Measurements from ENCODE around the gene VPREB3.
A peak's percentile ranks its signal among the peaks of the same experiment; 100 is the strongest.

The VPREB3 gene

GRCh38 chr22:23782252-23782651 lies 28.0 kb upstream of the VPREB3 start:
- no peak for DNase-seq

DNA sequence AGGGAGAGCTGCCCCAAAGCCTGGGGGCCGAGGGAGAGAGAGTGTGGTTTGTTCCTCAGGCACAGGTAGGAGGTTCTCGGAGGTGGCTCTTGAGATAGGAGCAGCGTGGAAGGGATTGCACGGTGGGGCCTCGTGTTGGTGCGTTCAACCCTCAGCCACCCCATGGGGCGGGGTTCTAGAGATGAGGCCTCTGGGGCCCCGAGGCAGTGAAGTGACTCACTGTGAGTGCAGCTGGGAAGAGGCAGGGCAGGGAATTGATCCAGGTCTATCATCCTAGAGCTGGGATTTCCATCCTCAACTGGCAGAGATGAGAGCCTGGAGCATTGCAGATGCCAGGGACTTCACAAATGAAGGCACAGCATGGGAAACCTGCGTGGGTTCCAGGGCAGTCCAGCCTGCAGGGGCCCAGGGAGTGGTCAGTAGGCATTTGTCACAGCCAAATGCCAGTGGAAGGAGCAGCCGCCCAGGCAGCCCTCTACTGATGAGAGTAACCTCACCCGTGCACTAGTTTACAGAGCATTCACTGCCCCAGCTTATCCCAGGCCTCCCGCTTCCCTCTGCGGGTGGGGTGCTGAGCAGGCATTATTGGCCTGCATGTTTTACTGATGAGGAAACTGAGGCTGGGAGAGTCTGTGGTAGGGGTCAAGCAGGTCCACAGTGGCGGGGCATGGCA lies 27.4 kb upstream of the VPREB3 start:
- DNase-seq = no peak

- DNase-seq = no peak
These were observed 26.8 kb upstream of the VPREB3 start for GRCh38 chr22:23781065-23781464.

- DNase-seq = no peak
These were observed 26.0 kb upstream of the VPREB3 start for GRCh38 chr22:23780146-23780748.

GRCh38 chr22:23779731-23780130 lies 25.5 kb upstream of the VPREB3 start:
- no peak for DNase-seq

- DNase-seq = no peak
These were observed 24.9 kb upstream of the VPREB3 start for GRCh38 chr22:23779083-23779482.

- DNase-seq = no peak
These were observed 24.3 kb upstream of the VPREB3 start for GRCh38 chr22:23778577-23778900.

DNA sequence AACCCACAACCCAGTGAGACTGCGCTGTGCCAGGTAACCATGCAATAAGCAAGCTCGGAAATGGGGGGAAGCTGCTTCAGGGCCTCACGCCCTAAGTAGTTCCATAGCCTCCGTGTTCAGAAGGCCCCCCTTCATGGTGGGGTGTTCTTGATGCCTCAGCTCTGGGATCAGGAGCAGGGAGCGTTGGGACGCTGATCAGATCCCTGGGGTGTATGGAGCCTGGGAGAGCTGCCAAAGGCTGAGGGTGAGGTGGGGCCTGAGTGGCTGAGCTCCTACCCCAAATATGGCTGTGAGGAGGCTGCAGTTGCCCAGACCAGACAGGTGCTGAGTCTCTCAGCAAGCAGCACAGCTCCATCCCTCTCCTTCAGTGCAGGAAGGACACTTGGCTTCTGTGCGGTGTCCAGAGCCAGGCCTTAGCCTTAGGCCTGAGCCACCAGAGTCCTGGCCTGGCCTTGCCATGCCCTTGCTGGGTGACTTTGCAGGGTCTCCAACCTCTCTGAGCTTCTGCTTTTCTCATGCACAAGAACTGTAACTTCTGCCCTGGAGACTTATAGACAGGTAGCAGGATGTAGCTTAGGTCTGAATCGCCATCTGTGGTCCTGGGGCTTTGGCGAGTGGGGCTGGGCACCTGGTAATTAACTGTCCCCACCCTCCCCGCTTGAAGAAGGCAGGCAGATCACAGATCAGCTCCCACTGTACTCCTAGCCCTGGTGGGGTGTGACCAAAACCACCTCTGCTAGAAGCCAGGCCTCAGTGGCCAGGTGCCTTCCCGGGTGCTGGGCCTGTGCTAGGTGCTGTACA lies 23.8 kb upstream of the VPREB3 start:
- DNase-seq = no peak

DNA sequence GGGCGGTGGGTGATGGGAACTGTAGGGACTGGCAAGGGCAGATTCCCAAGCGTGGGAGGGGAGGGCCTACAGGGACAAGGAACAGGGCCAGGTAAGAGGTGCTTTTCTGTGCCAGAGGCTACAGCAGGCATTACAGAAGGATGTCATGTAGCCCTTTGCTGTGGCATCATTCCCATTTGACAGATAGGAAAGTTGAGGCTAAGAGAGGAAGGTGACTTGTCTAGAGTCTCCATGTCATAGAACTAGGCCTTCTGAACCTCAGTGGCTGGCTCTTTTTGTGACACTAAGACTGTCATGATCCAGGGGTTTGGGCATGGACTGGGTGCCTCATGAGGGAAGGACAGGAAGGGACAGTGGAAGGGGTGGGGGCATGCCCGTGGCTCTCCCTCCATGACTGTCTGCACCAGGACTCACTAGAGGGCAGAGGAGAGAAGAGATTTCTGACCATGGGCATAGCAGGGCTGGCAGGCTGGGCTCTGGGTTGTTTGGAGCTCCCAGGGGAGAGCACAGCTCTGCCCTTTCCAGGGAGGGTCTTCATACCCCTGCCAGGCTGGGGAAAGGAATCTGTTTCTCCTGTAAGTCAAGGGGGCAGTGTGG lies 21.7 kb upstream of the VPREB3 start:
- no peak for DNase-seq

DNA sequence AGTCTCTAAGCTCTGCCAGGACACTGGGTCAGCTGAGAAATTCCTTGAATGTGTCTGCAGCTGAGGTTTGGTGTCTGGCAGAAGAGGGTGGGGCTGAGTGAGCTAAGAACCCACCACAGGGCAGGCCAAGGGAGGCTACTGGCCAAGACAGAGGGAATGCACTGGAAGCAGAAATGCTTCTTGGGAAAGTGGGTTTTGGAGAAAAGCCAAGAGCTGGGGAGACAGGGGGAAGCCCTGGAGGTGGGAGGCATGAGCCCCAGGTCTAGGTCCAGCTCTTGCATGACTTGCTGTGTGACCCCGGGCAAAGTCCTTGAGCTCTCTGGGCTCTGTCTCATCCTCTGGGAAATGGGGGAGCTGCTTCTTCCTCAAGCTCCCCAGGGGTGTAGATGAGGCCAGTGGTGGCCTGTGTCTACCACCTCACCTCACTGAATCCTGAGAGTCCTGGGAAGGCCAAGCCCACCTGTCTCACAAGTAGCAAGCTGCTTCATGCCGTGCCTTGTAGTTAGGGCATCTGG lies 20.8 kb upstream of the VPREB3 start:
- no peak for DNase-seq

DNA sequence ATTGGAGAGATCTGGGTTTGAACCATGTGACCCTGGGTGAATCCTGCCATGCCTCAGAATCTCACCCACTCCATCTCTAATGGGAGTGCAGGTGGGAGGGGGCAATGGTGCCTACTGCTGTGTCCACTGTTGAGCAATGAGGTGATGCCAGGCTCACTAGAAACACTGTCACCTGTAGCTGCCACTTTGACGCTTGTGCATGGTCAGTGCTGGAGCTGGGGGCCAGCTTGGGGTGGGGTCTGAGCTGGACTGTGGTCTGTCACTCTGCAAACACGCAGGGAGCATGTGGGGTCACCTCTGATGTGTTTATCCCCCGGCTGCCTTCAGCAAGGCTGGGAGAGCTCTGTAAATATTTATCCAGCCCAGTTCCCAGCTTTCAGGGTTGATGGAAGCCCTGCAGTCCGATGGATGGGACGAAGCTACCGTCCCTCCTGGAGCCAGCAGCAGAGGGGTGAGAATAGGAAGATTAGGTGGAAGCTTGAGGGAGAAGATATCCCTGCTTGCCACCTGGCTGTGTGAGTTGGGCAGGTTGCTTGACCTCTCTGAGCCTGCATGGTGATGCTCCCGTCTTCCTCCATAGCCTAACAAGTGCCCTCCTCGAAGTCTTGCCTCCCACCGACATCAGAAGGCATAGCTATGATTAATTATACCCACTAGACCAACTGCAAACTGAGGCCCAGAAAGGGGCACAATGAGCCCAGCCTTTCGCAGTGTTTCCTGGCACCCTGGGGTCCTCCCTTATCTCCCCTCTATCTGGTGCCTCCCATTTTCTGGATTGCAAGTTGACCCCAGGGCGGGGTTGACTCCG lies 20.1 kb upstream of the VPREB3 start:
- no peak for DNase-seq

DNA sequence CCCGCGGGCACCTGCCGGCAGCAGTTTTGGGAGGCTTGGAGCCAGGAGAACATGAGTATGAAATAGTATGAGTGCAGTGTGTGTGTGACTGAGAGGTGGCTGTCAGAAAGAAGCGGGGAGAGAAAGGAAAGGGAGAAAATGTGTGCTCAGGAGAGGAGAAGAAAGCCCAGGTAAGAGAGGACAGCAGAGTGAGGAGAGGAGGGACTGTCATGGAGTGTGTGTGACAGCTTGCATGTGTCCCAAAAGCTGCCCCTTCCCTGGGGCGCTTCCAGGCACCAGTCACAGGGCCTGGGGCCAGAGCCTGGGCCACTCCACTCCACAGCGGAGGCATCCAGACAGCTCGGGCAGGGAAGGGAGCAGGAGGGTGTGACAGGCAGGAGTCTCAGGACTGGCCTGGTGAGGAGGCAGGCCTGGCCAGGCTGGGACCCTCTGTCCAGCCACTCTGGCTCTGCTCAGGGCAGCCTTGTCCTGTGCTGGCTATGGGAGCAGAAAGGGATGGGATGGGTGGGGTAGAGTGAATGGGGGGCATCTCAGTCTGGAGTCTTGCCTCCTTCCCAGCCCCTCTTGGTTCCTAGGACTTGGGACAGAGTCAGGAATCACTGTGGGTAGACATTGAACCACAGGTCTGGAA lies 19.4 kb upstream of the VPREB3 start:
- no peak for DNase-seq

DNA sequence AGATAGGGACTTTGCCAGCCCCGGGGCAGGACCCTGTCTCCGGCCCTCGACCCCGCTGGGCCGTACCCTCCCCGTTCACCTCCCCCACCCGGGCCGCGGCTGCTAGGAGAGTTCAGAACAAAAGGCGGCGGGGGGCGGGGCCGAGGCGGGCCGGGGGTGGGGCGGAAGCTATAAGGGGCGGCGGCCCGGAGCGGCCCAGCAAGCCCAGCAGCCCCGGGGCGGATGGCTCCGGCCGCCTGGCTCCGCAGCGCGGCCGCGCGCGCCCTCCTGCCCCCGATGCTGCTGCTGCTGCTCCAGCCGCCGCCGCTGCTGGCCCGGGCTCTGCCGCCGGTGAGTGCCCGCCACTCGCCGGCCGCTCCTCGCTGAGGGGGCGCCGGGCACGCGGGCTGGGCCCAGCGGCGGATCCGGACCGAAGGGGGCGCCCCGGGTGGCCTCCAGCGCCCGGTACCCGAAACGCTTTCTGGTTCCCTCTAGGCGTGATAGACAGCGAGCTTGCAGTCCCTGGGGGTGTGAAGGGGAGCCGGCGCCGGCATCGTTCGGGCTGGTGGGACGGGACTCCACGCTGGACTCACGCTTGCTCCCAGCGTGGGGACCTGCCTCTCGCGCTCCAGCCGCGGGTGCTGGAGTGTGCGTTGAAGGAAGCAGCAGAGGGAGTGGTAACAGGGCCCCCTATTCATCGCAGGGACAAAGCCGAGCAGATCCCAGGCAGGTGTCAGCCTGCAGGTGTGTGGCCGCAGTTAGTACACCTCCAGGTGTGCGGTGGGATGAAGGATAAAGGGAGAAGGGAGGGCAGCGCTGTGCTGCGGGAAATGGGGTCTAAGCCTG lies 18.6 kb upstream of the VPREB3 start, which contains the start of gene MMP11:
Gene MMP11 (plus strand): TSS at position 201 of the 825 bp plus-strand sequence. CDS start 22 bp downstream, at position 223.
- DNase-seq = peak; percentile 35

- DNase-seq = no peak
These were observed 18.1 kb upstream of the VPREB3 start for GRCh38 chr22:23772315-23772648.

- no peak for DNase-seq
These were observed 15.2 kb upstream of the VPREB3 start for GRCh38 chr22:23769321-23769965.

- peak; percentile 62 for DNase-seq
These were observed 13.7 kb upstream of the VPREB3 start, which contains the start of gene CHCHD10 for GRCh38 chr22:23767673-23768548. CHCHD10 (minus strand) TSS chr22:23767972; CDS start chr22:23767874, 98 bp downstream.

GRCh38 chr22:23767303-23767672 lies 13.1 kb upstream of the VPREB3 start:
- DNase-seq = no peak

DNA sequence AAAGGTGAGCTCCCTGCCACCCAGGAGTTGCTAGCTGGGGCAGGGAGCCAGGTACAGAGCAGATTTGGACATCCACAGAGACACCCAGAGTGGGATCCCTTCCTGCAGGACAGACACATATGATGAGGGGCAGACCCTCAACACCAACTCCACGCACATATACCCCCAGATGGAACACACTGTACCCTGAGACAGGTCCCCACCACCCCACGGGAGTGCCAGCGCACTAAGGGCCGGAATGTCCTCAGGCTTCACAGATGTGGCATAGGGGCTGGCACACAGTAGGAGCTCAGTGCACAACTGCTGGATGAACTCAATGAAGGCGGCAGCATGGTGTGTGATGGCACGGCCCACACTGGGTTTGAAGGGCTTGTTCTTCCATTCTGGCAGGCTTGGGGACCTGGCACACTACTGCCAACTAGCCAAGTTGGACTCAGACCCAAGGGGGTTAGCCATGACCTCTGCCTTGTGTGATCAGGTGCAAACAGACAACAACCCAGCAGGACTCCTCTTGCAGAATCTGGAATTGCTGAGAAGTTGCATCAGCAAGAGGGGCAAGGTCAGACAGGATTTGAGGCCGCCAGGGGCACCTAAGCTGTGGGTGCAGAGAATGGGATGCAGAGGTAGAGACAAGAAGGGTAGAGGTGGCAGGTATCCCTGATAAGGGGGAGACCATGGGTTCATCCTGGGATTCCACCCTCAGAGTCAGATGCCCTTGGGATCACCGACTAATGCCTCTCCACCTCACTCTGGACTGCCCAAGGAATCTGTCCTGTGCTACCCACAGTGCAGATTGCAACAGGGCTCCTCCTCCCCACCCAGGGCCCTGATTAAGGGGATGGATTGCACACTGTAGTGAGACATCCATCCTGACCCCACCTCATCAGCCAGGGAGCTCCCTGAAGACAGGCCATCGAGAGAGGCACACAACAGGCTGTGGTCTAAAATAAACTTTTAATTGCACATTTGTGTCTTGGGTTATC lies 11.0 kb upstream of the VPREB3 start:
- no peak for DNase-seq
